Thyroid gland (tissue), 4 donors: ENCODE results near the gene TMEM150C. TPM values are rescaled to one million over a fixed set of nuclear protein-coding genes. Genes with fewer than 3 reads are reported as not detected.

Source experiments
- DNase-seq, 2 donors: peaks; one replicate each; pipeline ENCODE4 v3.0.0-alpha.2; 2019
- H3K27ac ChIP-seq, 3 donors: fragments of 200-600 bp; sonication (generic); 1 replicate in 2 of 3; 2 replicates in 1 of 3; pipeline ENCODE4 v1.5.1; 2016 to 2019; ENCODE audit warnings: mild to moderate bottlenecking in 1 of 3, moderate library complexity in 1 of 3
- H3K27me3 ChIP-seq: fragments of 200-600 bp; sonication (generic); one replicate; pipeline ENCODE4 v1.5.1; 2019
- H3K36me3 ChIP-seq, 2 donors: fragments of 200-600 bp; sonication (generic); one replicate each; pipeline ENCODE4 v1.5.1; 2016 to 2019
- H3K4me1 ChIP-seq, 2 donors: fragments of 200-600 bp; sonication (generic); one replicate each; pipeline ENCODE4 v1.5.1; 2017 to 2019
- H3K4me3 ChIP-seq, 3 donors: fragments of 200-600 bp; sonication (generic); replicated peaks in 1 of 3; 1 replicate in 2 of 3; 2 replicates in 1 of 3; pipeline ENCODE4 v1.5.1; 2016; ENCODE audit warnings: mild to moderate bottlenecking in 1 of 3
- H3K9me3 ChIP-seq: fragments of 200-600 bp; sonication (generic); one replicate; pipeline ENCODE4 v1.5.1; 2017
- POLR2A ChIP-seq, 2 donors: fragments of 450-650 bp; IDR thresholded peaks; one replicate each; pipeline ENCODE4 v1.6.1; 2017; ENCODE audit warnings: antibody characterized with exemption in 2 of 2, mild to moderate bottlenecking in 2 of 2, moderate library complexity in 1 of 2
- WGBS, 2 donors: methylation state at CpG; one replicate each; pipeline ENCODE4 v1.1.5; 2017; 5-methylcytosine and 5-hydroxymethylcytosine counted together
- intact Hi-C: fragments of 100-400 bp; cut with DNase I; formaldehyde crosslinking; loops from one replicate; pipeline ENCODE4 v1.15.1; 2023
- total RNA-seq, 4 donors: library from RNA; depleted of rRNA; stranded (reverse); fragments of >200 nt; gene quantifications; one replicate each; pipeline ENCODE4 v1.2.3, GENCODE V29; 2016
- TF ChIP-seq, protein P1 (sequence below), 6 experiments: fragments of 200-600 bp in 3 of 6; fragments of 450-650 bp in 3 of 6; sonication (generic) in 3 of 6; IDR thresholded peaks; one replicate each; pipeline ENCODE4 v1.5.1; 2016 to 2019; ENCODE audit warnings: antibody characterized with exemption in 6 of 6, mild to moderate bottlenecking in 2 of 6, inconsistent platforms in 1 of 6, moderate library complexity in 1 of 6

Gene TMEM150C
- 10 to 100 TPM; 18.8 to 27.4 (median 23.6) TPM for total RNA-seq

DNA sequence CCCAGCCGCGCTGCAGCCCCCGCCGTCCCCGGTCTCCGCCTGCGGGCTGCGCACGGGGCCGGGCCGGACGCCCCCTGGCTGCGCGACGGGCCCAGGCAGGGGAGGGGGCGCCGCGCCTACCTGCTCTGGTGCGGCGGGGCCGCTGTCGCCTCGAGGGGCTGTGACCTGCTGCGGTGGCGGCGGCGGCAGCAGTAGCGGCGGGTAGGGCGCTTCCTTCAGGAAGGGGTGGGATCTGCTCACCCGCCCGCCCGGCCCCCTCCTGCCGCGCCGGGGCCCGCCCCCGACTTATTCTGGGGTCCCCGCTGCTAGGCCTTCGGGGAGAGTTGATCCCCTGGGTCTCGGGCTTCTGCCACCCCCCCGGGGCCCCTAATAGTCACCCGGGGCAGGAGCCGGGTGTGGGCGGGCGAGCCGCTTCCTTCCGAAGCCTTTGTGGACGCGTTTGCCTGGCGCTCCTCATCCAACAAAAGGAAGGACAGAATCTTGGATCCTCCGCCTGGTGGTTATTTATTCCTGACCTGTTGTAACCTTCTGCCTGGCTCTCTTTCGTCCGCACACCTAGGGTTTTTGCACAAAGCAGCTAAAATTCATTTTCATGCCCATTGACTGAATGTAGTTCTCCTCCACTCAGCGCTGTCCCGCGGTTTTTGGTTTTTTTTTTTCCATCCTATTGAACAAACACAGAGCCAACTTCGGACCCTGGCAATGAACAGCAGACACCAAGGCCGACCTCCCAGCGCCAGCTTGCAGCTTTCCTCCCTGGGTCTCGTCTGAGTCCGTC lies at the start of gene TMEM150C:
Gene TMEM150C (minus strand): TSS at position 203 of the 778 bp plus-strand sequence. CDS start 57,331 bp downstream, outside the sequence.
- intact Hi-C loops: no loop called here
- TF ChIP-seq, protein P1, sequence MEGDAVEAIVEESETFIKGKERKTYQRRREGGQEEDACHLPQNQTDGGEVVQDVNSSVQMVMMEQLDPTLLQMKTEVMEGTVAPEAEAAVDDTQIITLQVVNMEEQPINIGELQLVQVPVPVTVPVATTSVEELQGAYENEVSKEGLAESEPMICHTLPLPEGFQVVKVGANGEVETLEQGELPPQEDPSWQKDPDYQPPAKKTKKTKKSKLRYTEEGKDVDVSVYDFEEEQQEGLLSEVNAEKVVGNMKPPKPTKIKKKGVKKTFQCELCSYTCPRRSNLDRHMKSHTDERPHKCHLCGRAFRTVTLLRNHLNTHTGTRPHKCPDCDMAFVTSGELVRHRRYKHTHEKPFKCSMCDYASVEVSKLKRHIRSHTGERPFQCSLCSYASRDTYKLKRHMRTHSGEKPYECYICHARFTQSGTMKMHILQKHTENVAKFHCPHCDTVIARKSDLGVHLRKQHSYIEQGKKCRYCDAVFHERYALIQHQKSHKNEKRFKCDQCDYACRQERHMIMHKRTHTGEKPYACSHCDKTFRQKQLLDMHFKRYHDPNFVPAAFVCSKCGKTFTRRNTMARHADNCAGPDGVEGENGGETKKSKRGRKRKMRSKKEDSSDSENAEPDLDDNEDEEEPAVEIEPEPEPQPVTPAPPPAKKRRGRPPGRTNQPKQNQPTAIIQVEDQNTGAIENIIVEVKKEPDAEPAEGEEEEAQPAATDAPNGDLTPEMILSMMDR (IDR thresholded peaks at IDR 0.05): peak in 3 of 6 experiments; percentile 24 to 45 (median 40)
- no peak for TF ChIP-seq POLR2A (IDR thresholded peaks at IDR 0.05)
- 12 to 18% methylated on average over 20 to 38 of the region's 62 CpGs for WGBS, 2 donors
- Histone ChIP-seq H3K4me1 (no peaks in the 10 kb centered on the region), H3K36me3 (no peaks in the 10 kb centered on the region), H3K27ac (peak within 1 kb of the TSS in 1 of 3 donors; percentile 46), H3K4me3 (peak within 1 kb of the TSS in 2 of 3 donors; percentile 29 to 73), H3K9me3 (no peaks in the 10 kb centered on the region), H3K27me3 (no peaks in the 10 kb centered on the region)
- peak; percentile 36 to 38 for DNase-seq

DNA sequence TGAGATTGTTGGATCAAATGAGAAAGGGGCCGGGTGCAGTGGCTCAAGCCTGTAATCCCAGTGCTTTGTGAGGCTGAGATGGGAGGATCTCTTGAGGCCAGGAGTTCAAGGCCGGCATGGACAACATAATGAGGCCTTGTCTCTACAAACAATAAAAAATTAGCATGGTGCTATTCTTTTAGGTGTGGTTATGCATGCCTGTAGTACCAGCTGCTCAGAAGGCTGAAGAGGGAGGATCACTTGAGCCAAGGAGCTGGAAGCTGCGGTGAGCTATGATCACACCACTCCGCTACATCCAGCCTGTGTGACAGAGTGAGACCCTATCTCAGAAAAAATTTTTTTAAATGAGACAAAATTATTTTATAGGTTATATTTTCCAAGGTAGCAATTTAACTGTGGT lies 49.7 kb upstream of the TMEM150C start:
- H3K4me1 ChIP-seq: no peaks in the 10 kb centered on the region
- H3K36me3 ChIP-seq: no peaks in the 10 kb centered on the region
- H3K27ac ChIP-seq: no peak overlapping the region
- TF ChIP-seq, protein P1 (IDR thresholded peaks at IDR 0.05): no peak
- TF ChIP-seq POLR2A (IDR thresholded peaks at IDR 0.05): no peak
- 88 to 93% methylated on average over 4 of the region's 4 CpGs for WGBS, 2 donors
- H3K4me3 ChIP-seq: no peak overlapping the region
- no peaks in the 10 kb centered on the region for H3K27me3 ChIP-seq
- DNase-seq: no peak
- intact Hi-C loops: no loop called here
- no peaks in the 10 kb centered on the region for H3K9me3 ChIP-seq

DNA sequence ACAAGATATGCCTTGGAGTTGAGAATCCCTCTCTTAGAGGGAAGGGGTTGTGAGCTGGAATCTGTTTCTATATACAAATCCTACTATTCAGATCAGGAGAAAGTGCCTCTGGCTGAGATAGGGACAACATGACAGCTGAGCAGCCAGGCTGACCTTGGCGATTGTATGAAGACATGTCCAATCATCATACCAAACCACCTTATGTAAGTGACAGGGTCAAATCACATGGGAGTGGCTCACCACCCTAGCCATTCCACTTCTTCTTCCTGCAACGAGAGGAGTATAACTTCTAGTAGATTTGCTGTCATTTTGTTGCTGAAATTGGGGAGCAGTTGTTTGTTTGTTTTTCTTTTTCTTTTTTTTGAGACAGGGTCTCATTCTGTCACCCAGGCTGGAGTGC lies 48.3 kb upstream of the TMEM150C start:
- TF ChIP-seq, protein P1 (IDR thresholded peaks at IDR 0.05): no peak
- TF ChIP-seq POLR2A (IDR thresholded peaks at IDR 0.05): no peak
- intact Hi-C loops: no loop called here
- no peaks in the 10 kb centered on the region for H3K9me3 ChIP-seq
- DNase-seq: no peak
- H3K27ac ChIP-seq: no peak overlapping the region
- no peaks in the 10 kb centered on the region for H3K27me3 ChIP-seq
- WGBS, 2 donors: 86 to 96% methylated on average over 2 of the region's 2 CpGs
- no peak overlapping the region for H3K4me3 ChIP-seq
- H3K36me3 ChIP-seq: no peaks in the 10 kb centered on the region
- no peaks in the 10 kb centered on the region for H3K4me1 ChIP-seq

DNA sequence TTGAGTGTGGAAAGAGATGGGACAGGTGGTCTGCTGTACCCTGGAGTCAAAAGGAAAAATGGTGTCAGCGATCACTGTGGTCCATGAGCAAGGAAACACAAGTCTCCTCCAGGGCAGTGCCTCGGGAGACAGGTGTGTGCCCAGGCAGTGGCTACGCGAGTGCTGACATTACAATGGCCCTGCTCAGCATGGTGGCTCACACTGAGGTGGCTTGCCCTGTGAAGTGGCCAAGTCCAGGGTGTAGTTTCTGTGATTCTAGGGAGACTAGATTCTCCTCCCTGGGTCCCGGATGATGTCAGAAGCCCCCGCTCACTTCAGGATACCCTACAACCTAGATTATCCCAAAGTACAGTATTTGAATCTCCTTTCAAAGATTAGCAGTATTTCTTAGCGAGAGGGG lies 44.8 kb upstream of the TMEM150C start:
- no peak for DNase-seq
- intact Hi-C loops: no loop called here
- 96 to 97% methylated on average over 7 of the region's 7 CpGs for WGBS, 2 donors
- no peaks in the 10 kb centered on the region for H3K4me1 ChIP-seq
- H3K36me3 ChIP-seq: no peaks in the 10 kb centered on the region
- H3K27ac ChIP-seq: no peak overlapping the region
- no peak overlapping the region for H3K4me3 ChIP-seq
- no peaks in the 10 kb centered on the region for H3K9me3 ChIP-seq
- H3K27me3 ChIP-seq: no peaks in the 10 kb centered on the region
- TF ChIP-seq, protein P1 (IDR thresholded peaks at IDR 0.05): no peak
- TF ChIP-seq POLR2A (IDR thresholded peaks at IDR 0.05): no peak

DNA sequence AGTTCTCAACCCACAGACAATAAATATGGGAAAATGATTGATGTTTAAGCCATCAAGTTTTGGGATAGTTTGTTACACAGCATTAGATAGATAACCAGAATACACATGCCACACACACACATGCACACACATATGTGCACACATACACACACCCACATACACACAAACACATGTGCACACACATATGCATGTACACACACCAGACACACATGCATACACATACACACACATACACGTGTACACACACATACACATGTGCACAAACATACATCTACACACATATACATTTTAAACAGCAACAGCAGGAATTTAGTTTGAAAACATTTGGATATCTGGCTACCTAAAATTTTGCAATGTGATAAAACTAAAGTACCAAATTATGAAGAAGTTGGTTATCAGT lies 42.7 kb upstream of the TMEM150C start:
- WGBS, 2 donors: 93 to 95% methylated on average over 1 of the region's 1 CpG
- Histone ChIP-seq H3K9me3 (no peaks in the 10 kb centered on the region), H3K4me1 (no peaks in the 10 kb centered on the region), H3K36me3 (no peaks in the 10 kb centered on the region), H3K27me3 (no peaks in the 10 kb centered on the region), H3K4me3 (no peak overlapping the region), H3K27ac (no peak overlapping the region)
- intact Hi-C loops: no loop called here
- no peak for DNase-seq
- TF ChIP-seq POLR2A (IDR thresholded peaks at IDR 0.05): no peak
- TF ChIP-seq, protein P1 (IDR thresholded peaks at IDR 0.05): no peak
